Panc1 (cell line): Measurements from ENCODE around the gene RDH5. TPM values are rescaled to one million over a fixed set of nuclear protein-coding genes. Genes with fewer than 3 reads are reported as not detected.

Experiments
- ATAC-seq: fragments of 200-7000 bp; cut with Tn5 transposase; 2 replicates; pipeline ENCODE4 v1.9.1; 2020; ENCODE audit warnings: mild to moderate bottlenecking, moderate library complexity
- BruUV-seq: library from RNA; stranded (reverse); fragments of 400-500 nt; replicated peaks from 2 replicates; lab custom pipeline; 2021; lab: Mats Ljungman, UMichigan
- CTCF ChIA-PET: fragments of 300-600 bp; sonication (Branson Sonifier 250); formaldehyde crosslinking; loops from one replicate; lab custom pipeline; 2022; ENCODE audit warnings: antibody characterized with exemption; lab: Charles Lee
- POLR2A ChIA-PET: fragments of 300-600 bp; sonication (Branson Sonifier 250); formaldehyde crosslinking; loops from one replicate; lab custom pipeline; 2022; ENCODE audit warnings: antibody characterized with exemption; lab: Charles Lee
- DNase-seq: peaks from one replicate; pipeline ENCODE4 v3.0.0-alpha.2; 2010; ENCODE audit warnings: low read depth, low spot score
- H3K27ac ChIP-seq: 2 replicates; pipeline ENCODE4 v1.5.1; 2011; ENCODE audit warnings: mild to moderate bottlenecking, low read length, inconsistent platforms
- H3K27me3 ChIP-seq: fragments of 200-500 bp; sonication (Bioruptor generic); 2 replicates; pipeline ENCODE4 v1.6.0; 2014; ENCODE audit warnings: low read length, inconsistent platforms; ENCODE audit not compliant: control insufficient read depth, insufficient read depth
- H3K36me3 ChIP-seq: fragments of 200-500 bp; sonication (Bioruptor generic); 2 replicates; pipeline ENCODE4 v1.5.1; 2014; ENCODE audit warnings: inconsistent platforms, mild to moderate bottlenecking, low read length, moderate library complexity; ENCODE audit not compliant: control insufficient read depth, insufficient read depth
- H3K4me1 ChIP-seq: 2 replicates; pipeline ENCODE4 v1.5.1; 2011; ENCODE audit warnings: inconsistent platforms, mild to moderate bottlenecking, low read length, moderate library complexity; ENCODE audit not compliant: control insufficient read depth, insufficient read depth
- H3K4me3 ChIP-seq, 2 experiments: 2 replicates each; pipeline ENCODE4 v1.5.1; 2011 to 2012; ENCODE audit warnings: low read depth in 2 of 2, low read length in 2 of 2, mild to moderate bottlenecking in 2 of 2, inconsistent platforms in 1 of 2, moderate library complexity in 1 of 2
- H3K9me3 ChIP-seq: fragments of 200-500 bp; sonication (Bioruptor generic); 2 replicates; pipeline ENCODE4 v1.5.1; 2014; ENCODE audit warnings: low read depth, mild to moderate bottlenecking, inconsistent platforms, low read length, moderate library complexity; ENCODE audit not compliant: control insufficient read depth, insufficient read depth
- POLR2AphosphoS5 ChIP-seq: IDR thresholded peaks from 2 replicates; pipeline ENCODE4 v1.6.1; 2012; ENCODE audit warnings: mild to moderate bottlenecking, low read depth, low read length, moderate library complexity
- SIN3A ChIP-seq: IDR thresholded peaks from 2 replicates; pipeline ENCODE4 v1.6.1; 2012; ENCODE audit warnings: low read depth, mild to moderate bottlenecking, low read length, moderate library complexity, borderline replicate concordance; ENCODE audit not compliant: insufficient read depth
- TCF7L2 ChIP-seq: IDR thresholded peaks from 2 replicates; pipeline ENCODE4 v1.6.1; 2011; ENCODE audit warnings: mild to moderate bottlenecking, low read depth, low read length, inconsistent platforms
- in situ Hi-C: cut with HindIII; loops from 2 replicates; pipeline ENCODE4 v1.10.0; 2016; ENCODE audit warnings: low sequenced_read_pairs, low pct_unique_long_range_greater_than_20kb
- intact Hi-C: fragments of 100-400 bp; cut with micrococcal nuclease; formaldehyde crosslinking; loops from one replicate; pipeline ENCODE4 v1.10.0; 2022; ENCODE audit not compliant: unreplicated experiment
- total RNA-seq: library from RNA; stranded (reverse); gene quantifications from one replicate; pipeline ENCODE4 v1.2.1, GENCODE V29; 2021; ENCODE audit not compliant: unreplicated experiment
- TF ChIP-seq, protein P1 (sequence below): fragments of 450-650 bp; IDR thresholded peaks from 2 replicates; pipeline ENCODE4 v1.5.1; 2017; ENCODE audit warnings: mild to moderate bottlenecking
- TF ChIP-seq, protein P2 (sequence below), 2 experiments: IDR thresholded peaks; 2 replicates each; pipeline ENCODE4 v1.6.1; 2011 to 2012; ENCODE audit warnings: low read depth in 2 of 2, control low read depth in 1 of 2, low read length in 1 of 2, mild to moderate bottlenecking in 1 of 2, moderate library complexity in 1 of 2; ENCODE audit not compliant: insufficient read depth in 1 of 2

The RDH5 gene
- total RNA-seq, 1 experiment from 2014 or later, result 2.8 TPM

DNA sequence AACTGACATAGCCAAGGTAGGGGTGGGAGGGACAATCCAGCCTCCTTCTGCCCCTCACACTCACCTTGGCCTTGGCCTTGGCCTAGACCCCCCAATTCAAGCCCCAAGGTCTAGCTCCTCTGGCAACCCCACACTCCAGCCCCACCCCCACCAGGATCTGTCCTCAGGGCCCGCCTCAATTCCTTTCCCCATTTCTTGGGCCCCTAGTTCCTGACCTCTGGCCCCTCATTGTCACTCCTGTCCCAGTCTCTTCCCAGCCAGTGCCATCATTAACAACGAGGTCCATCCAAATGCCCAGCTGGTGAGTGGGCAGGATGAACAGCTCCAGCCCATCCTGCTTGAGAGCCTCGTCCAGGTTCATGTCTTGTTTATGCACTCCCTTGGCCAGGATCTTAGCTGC, 15.9 kb downstream of the RDH5 start:
- ChIA-PET POLR2A (no interaction called here), CTCF (interaction anchor here (0.6 kb wide), 1 partner anchor 333 kb away, joined by 9 read pairs; no protein-coding TSS in a partner anchor)
- no peak for ATAC-seq
- no peaks in the 10 kb centered on the region for H3K9me3 ChIP-seq
- TF ChIP-seq POLR2AphosphoS5, result no peak
- no peak for TF ChIP-seq TCF7L2
- TF ChIP-seq, protein P1, sequence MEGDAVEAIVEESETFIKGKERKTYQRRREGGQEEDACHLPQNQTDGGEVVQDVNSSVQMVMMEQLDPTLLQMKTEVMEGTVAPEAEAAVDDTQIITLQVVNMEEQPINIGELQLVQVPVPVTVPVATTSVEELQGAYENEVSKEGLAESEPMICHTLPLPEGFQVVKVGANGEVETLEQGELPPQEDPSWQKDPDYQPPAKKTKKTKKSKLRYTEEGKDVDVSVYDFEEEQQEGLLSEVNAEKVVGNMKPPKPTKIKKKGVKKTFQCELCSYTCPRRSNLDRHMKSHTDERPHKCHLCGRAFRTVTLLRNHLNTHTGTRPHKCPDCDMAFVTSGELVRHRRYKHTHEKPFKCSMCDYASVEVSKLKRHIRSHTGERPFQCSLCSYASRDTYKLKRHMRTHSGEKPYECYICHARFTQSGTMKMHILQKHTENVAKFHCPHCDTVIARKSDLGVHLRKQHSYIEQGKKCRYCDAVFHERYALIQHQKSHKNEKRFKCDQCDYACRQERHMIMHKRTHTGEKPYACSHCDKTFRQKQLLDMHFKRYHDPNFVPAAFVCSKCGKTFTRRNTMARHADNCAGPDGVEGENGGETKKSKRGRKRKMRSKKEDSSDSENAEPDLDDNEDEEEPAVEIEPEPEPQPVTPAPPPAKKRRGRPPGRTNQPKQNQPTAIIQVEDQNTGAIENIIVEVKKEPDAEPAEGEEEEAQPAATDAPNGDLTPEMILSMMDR, result no peak
- TF ChIP-seq, protein P2, sequence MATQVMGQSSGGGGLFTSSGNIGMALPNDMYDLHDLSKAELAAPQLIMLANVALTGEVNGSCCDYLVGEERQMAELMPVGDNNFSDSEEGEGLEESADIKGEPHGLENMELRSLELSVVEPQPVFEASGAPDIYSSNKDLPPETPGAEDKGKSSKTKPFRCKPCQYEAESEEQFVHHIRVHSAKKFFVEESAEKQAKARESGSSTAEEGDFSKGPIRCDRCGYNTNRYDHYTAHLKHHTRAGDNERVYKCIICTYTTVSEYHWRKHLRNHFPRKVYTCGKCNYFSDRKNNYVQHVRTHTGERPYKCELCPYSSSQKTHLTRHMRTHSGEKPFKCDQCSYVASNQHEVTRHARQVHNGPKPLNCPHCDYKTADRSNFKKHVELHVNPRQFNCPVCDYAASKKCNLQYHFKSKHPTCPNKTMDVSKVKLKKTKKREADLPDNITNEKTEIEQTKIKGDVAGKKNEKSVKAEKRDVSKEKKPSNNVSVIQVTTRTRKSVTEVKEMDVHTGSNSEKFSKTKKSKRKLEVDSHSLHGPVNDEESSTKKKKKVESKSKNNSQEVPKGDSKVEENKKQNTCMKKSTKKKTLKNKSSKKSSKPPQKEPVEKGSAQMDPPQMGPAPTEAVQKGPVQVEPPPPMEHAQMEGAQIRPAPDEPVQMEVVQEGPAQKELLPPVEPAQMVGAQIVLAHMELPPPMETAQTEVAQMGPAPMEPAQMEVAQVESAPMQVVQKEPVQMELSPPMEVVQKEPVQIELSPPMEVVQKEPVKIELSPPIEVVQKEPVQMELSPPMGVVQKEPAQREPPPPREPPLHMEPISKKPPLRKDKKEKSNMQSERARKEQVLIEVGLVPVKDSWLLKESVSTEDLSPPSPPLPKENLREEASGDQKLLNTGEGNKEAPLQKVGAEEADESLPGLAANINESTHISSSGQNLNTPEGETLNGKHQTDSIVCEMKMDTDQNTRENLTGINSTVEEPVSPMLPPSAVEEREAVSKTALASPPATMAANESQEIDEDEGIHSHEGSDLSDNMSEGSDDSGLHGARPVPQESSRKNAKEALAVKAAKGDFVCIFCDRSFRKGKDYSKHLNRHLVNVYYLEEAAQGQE (IDR thresholded peaks at IDR 0.05; ENCODE audit: insufficient read depth in 1 of 2, low read depth in 2 of 2, low read length in 1 of 2), result no peak
- TF ChIP-seq SIN3A, result no peak
- no peak for DNase-seq
- peaks cover 6% of the 10 kb centered on the region for H3K4me1 ChIP-seq
- in situ Hi-C loops (no loop called here), intact Hi-C loops (loop anchor here (5.0 kb wide), 1 partner anchor 81 kb away; the partner anchor contains the start of genes ORMDL2 and SARNP)
- no peaks in the 10 kb centered on the region for H3K36me3 ChIP-seq
- no peak overlapping the region for H3K4me3 ChIP-seq
- H3K27ac ChIP-seq, result no peak overlapping the region
- H3K27me3 ChIP-seq, result no peaks in the 10 kb centered on the region
- BruUV-seq, result no TSS peak

DNA sequence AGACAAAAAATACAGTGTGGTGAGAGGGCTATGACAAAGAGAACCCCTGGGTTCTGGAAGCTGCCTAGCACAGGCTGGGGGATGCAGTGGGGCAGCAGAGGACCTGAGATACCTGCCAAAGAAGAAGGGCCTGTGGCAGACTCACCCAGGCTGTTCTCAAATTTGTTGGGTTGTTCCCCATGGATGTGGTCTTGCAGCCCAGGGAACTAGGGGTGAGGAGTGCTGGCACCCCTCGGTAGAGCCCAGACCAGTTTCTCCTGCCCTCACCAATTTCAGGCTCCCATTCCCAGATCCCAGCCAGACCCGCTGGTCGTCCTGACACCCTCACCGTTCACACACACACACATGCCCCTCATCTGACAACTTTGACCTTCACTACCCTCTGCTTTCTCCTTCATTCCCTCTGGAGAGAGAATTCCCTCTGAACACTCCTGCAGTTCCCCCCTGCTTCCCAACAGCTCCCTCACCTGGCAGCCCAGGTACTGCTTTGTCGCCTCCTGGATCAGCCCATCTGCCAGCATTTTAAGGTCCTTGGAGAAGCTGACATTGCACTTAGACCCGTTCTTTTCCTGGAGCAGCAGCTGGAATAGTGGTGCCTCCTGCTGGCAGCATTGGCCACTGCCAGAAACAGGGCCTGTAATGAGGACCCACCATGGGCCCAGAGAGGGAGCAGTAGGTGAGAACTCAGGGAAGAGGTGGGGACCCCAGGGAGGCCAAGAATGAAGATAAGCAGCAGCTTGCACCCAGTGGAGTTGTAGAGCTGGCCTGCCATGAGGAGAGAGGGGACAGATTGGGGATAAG, 16.8 kb downstream of the RDH5 start:
- H3K4me1 ChIP-seq, result peaks cover 7% of the 10 kb centered on the region
- ChIA-PET CTCF (interaction anchor here (0.5 to 2.7 kb wide), 4 partner anchors 13 to 158 kb away, joined by 3 to 17 read pairs (median 3); partner anchors contain the start of gene RDH5), POLR2A (no interaction called here)
- BruUV-seq, result no TSS peak
- TF ChIP-seq, protein P1, result peak; percentile 93
- TF ChIP-seq POLR2AphosphoS5, result no peak
- in situ Hi-C loops, result no loop called here
- ATAC-seq, result peak; percentile 74
- H3K4me3 ChIP-seq, result no peak overlapping the region
- intact Hi-C loops, result loop anchor here (1.0 to 5.0 kb wide), 2 partner anchors 77 to 80 kb away; partner anchors contain the start of genes ORMDL2 and SARNP
- peak; percentile 59 for DNase-seq
- H3K36me3 ChIP-seq, result no peaks in the 10 kb centered on the region
- no peaks in the 10 kb centered on the region for H3K27me3 ChIP-seq
- no peaks in the 10 kb centered on the region for H3K9me3 ChIP-seq
- H3K27ac ChIP-seq, result no peak overlapping the region
